GM19023 (cell line): ENCODE data around the gene ITFG1.
"Not testable (repeated sequence)": the region's sequence is repeated elsewhere in the genome, so short reads cannot be mapped to it uniquely, and the experiment has no call there.

Experiments used
- ATAC-seq: cut with Tn5 transposase; IDR thresholded peaks from one replicate; pipeline ENCODE4 v1.9.1; 2021; ENCODE audit warnings: mild to moderate bottlenecking, moderate library complexity; ENCODE audit not compliant: unreplicated experiment

The ITFG1 gene

DNA sequence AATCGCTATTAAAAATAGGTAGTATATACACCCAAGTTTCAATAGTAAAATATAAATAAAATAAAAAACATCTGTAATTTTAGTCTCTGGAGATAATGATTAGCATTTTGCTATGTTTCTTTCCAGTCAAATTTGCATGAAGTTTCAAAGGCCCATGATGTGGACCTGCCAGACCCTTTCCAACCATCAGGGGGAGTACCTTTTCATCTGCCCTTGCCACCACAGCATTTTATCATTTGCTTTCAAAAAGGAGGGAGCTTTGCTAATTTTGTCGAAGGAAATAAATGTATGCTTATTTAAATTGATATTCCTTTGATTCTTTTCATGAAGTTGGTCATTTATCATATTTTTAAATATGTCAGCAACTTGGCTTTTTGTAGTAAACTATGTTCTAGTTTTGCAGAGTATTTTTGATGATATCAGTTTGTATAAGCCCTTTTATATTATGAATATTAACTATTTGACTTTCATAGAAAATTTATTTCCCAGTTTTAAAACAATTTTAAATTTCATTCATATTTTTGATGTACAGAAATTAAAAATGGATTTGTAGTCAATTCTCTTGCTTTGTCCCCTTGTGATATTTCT lies 201.9 kb downstream of the ITFG1 start:
- no peak for ATAC-seq

DNA sequence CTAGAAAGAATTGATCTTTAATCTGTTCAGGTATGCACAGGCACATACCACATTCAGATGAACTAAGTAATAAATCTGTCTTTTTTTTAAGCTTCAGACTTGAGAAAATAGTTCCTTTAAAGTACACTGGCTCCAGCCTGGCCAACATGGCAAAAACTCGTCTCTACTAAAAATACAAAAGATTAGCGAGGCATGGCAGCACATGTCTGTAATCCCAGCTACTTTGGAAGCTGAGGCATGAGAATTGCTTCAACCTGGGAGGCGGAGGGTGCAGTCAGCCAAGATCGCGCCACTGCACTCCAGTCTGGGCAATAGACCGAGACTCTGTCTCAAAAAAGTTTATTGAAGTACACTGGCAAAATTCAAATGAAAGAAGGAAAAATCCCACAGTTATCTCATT lies 206.1 kb downstream of the ITFG1 start:
- ATAC-seq: no peak

DNA sequence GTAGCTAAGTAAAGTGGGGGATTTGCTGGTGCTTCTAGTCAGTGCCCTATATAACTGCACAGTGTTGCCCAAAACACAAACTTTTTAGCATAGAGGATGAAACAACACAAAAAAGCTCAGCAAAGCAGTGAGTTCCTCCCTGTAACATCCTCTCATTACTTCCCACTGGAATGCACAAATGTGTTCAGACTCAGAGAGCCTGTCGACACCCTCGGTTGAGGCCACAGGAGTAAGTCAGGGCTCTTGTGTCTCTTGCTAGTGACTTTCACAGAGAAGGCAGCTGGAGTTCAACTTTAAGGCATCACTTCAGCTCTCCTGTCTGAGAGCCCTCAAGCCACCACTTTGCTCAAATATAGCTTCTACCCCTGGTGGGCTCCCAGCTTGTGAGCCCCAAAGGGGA lies 209.9 kb downstream of the ITFG1 start:
- no peak for ATAC-seq

DNA sequence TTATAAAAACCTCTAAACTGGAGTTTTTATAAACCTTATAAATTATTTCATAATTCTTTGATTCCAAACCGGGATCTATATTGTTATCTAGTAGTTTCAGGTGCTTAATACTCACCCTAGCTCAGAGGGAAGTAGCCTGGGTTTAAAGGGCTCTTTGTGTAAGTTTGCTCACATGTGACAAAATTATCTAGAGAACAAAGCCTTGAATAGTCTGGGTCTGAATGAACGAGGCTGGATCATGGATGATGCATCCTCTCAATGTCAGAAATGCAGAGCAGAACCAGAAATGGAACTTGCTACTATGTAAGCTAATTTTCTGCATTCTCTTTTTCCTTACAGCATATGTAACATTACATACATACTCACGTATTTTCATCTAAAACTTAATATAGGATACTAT lies 213.2 kb downstream of the ITFG1 start:
- no peak for ATAC-seq

DNA sequence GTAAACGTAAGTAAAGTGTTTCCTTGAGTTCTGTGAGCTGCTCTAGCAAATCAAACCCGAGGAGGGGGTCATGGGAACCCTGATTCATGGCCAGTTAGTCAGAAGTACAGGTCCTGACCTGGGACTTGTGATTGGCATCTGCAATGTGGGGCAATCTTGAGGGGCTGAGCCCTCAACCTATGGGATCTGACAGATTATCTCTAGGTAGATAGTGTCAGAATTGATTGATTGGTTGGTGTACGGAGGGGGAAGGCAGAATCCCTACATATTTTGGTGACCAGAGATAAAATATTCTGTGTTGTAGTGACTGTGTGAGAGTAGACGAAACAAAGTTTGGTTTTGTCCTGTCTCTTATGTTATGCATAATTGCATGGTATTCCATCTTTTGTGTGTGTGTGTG lies 216.7 kb downstream of the ITFG1 start:
- no peak for ATAC-seq

DNA sequence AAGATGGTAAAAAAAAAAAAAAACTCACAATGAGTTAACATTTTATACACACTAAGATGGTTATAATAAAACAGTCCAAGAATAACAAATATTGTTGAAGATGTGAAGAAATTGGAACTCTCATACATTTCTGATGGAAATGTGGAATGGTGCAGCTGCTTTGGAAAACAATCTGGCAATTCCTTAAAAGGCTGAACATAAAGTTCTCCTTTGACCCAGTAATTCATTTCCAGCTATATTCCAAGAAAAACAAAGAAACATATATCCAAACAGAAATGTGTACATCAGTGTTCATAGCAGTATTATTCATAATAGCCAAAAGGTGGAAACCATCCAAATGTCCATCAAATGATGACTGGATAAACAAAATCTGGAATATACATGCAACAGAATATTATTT lies 219.8 kb downstream of the ITFG1 start:
- no peak for ATAC-seq

DNA sequence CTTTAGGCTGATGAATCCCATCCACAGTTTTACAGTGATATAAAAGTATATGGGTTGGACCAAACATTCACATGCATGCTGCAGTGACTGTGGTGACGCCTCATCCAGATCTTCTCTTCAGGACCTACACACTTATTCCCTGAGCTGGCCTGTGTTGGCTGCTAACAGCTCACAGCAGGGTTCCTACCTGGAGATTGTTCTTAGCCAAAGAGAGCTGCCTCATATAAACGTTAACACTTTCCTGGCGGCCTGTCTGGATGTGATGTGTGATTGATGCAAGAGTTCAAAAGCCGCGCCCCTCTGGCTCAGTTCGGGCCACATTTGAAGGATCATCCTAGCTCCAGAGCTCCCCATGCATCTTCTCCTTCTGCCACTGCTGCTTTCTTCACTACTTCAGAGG lies 224.1 kb downstream of the ITFG1 start:
- no peak for ATAC-seq

DNA sequence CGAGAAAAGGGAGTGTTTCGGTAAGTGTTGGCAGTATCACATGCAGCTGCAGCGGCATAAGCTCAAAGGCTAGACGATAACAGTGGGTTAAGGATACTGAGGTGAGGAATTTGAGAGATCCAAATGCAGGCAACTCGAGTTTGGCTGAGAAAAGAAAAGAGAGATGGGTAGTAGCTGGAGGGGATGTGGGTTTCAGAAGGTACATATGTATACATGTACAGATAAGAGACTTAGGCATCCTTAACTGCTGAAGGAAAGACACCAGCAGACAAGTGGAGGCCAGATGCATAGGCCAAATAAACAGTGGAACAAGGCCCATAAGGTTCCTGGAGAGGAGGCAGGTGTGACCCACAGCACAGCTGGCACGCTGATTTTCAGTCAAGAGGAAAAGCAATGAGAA lies 230.6 kb downstream of the ITFG1 start:
- ATAC-seq: no peak

DNA sequence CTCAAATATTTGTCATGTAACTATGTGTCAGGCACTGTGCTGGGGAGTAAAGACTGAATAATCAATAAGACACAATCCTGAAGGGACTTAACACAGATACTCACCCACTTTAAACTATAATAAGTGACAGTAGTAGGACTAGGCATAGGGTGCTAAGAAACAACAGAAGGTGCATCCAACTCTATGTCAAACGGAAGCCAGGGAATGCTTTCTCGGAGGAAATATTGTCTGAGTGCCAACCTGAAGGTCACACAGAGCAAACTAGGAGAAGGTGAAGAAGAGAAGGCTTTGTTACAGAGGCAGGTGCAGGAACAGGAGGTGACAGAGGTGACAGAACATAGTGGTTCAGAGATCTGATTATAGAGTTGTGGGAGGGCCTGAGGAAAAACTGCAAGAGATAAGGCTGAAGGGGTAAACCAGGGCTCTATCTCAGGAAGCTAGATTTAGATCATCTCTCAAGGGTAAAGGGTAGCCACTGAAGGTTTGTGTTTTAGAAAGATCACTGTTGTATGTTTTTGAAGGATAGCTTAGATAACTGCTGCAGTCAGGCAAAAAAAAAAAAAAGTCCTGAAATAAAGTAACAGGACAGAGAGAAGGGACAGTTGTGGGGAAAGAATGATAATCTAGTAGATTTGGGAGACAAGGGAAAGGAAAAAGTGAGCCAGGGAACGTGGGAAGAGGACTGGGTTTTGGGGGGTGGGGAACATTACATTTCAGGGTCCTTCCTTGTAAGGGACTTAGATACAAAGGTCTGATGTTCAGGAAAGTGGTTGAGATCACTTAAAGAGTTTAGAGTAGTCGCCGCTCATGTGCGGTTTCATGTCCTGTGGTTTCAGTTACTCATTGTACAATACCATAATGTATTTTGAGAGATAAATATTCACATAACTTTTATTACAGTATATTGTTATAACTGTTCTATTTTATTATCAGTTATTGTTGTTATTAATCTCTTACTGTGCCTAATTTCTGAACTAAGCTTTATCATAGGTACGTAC lies 231.5 kb downstream of the ITFG1 start:
- ATAC-seq: no peak

DNA sequence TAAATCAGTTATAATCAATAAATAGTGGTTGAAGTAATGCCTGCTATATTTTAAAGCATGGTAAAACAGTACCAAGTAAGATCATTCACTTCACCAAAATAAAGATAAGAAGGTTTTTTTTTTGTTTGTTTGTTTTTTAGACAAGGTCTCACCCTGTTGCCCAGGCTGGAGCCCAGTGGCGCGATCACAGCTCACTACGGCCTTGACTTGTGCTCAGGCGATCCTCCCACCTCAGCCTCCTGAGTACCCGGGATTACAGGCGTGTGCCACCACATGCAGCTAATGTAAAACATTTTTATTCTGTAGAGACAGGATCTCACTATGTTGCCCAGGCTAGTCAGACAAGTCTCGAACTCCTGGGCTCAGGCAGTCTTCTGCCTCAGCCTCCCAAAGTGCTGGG lies 232.6 kb downstream of the ITFG1 start:
- ATAC-seq: no peak

DNA sequence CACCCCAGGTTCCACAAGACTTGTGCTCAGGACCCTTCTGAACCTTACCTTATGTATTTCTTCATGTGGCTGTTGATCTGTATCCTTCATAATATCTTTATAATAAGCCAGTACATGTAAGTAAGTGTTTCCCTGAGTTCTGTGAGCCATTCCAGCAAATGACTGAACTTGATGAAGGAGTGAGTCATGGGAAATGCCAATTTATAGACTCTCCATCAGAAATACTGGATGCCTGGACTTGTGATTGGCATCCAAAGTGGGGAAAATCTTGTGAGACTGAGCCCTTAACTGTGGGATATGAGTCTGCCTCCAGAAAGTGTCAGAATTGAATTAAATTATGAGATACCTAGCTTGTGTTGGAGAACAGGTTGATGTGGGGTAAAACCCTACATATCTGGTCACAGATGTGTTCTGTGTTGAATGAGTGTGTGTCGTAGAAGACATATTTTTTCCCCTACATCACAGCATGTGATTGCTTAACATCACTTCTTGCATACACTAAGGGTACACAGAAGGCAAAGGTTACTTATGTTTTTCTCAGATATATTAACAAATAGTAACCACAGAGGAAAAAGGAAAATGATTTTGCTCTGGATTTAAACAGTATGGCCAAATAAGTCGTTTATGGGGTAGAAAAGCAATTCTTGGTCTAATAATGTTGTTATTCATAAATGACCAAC lies 247.0 kb downstream of the ITFG1 start:
- no peak for ATAC-seq

DNA sequence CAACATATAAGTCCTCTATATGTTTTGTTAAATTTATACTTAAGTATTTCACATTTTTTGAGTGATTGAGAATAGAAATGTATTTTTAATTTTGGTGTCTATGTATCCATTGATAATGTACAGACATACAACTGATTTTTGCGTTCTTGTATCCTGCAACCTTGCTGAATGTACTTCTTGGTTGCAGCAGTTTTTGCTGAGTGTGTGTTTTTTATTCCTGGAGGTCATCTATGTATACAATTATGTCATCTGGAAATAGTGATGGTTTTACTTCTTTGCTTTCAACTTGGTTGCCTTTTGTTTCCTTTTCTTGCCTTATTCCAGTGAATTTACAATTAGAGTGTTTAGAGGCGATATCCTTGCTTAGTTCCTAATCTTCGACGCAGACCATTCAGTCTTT lies 249.6 kb downstream of the ITFG1 start:
- ATAC-seq: no peak

DNA sequence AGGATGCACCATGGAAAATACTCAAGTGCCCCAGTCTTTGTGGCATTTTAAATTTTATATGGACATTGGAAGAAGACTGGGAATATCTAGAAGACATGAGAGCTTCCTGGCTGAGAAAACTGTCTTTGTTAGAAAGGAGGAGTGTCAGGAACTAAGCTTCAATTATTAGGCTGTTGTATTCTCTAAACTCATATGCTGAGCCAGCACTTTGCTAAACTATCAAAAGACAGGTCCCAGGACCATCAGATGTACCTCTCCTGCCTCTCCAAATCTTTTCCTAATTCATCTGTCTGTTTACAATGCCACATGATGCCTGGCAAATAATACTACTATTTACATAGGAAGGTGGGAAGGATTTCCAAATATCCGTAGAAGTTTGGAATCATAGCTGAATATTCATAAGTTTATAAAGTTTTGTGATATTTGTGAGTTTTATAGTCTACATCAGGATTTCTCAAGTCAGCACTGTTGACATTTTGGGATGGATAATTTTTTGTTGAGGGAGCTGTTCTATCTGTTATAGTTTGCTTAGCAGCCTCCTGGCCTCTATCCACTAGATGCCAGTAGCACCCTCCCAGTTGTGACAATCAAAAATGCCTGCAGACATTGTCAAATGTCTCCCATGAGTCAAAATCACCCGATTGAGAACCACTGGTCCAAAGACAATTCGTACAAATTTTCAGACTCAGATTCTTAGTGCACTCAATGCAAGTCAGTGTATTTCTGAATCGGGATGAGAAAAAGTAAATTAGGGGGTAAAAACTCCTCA lies 255.9 kb downstream of the ITFG1 start:
- no peak for ATAC-seq

DNA sequence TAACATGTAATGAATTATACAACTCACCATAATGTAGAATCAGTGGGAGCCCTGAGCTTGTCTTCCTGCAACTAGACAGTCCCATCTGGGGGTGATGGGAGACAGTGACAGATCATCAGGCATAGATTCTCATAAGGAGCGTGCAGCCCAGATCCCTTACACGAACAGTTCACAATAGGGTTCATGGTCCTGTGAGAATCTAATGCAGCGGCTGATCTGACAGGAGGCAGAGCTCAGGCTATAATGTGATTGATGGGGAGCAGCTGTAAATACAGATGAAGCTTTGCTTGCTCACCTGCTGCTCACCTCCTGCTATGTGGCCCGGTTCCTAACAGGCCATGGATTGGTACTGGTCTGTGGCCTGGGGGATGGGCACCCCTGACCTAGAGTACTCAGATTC lies 257.4 kb downstream of the ITFG1 start:
- not testable (repeated sequence) for ATAC-seq

DNA sequence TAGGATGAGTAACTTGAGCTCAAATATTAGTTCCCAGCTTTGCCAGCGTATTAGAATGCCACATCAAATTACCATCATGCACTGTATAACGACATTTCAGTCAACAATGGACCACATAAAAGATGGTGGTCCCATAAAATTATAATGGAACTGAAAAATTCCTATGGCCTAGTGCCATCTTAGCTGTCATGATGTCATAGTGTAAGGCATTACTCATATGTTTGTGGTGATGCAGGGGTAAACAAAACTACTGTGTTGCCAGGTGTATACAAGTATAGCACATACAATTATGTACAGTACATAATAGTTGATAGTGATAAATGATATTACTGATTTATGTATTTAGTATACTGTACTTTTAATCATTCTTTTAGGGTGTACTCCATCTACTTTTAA lies 262.7 kb downstream of the ITFG1 start:
- no peak for ATAC-seq

DNA sequence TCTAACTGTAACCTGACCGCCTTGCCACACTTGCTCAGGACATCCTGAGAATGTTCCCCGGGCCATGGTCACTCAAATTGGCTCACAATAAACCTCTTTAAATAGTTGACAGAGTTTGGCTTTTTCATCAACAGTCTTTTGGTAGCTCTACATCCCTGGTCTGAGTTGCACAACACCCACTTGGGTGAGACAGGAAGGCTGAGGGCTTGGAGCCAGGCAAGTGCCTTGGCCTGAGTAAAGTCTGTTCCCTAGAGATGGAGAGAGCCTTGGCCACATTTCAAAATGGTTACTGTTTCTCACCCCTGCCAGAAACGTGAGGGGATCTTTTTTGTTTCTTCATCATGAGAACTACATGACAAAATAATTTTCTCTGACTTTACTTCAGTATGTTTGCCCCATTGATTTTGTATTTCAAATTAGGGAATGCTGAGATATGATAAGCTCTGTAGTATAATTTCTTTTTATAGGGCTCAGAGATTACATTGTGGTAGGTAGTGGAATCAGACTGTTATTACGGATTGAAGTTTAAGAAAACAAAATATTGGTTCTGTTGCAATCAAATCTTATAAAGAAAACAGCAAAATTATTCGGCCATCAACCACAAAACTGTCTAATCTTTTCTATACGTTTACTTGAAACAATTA lies 263.2 kb downstream of the ITFG1 start:
- ATAC-seq: no peak

DNA sequence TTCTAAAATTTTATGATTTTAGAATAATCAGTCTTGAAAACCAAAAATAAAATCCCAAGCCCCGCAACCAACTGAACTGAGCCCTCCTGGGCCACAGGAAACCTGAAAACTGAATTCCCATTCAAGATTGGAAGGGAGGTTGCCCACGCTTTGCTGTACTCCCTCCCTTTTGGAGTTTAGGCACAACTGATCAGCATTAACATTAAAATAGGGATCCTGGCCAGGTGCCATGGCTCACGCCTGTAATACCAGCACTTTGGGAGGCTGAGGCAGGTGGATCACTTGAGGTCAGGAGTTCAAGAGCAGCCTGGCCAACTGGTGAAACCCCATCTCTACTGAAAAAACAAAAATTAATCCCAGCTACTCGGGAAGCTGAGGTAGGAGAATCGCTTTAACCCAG lies 264.4 kb downstream of the ITFG1 start:
- no peak for ATAC-seq

DNA sequence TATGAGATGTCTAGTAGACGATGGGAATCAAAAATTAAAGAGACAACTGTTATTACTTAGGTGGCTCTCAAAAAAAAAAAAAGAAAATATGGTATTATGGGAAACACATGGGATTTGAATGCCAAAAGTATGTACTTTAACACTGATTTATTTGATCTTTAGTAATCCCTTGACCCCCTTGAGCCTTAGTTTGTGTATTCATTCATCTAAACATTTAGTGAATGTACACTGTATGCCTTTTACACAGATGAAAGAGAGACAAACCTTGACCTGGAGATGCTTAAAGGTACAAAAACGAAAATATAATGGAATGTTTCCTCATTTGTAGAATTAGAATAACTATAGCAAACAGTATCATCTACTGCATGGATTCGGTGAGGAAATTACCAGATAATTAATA lies 278.5 kb downstream of the ITFG1 start:
- no peak for ATAC-seq

DNA sequence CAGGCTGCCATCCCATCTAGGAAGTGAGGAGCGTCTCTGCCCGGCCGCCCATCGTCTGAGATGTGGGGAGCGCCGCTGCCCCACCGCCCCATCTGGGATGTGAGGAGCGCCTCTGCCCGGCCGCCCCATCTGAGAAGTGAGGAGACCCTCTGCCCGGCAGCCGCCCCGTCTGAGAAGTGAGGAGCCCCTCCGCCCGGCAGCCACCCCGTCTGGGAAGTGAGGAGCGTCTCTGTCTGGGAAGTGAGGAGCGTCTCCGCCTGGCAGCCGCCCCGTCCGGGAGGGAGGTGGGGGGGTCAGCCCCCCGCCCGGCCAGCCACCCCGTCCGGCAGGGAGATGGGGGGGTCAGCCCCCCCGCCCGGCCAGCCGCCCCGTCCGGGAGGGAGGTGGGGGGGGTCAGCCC lies 279.8 kb downstream of the ITFG1 start:
- not testable (repeated sequence) for ATAC-seq

DNA sequence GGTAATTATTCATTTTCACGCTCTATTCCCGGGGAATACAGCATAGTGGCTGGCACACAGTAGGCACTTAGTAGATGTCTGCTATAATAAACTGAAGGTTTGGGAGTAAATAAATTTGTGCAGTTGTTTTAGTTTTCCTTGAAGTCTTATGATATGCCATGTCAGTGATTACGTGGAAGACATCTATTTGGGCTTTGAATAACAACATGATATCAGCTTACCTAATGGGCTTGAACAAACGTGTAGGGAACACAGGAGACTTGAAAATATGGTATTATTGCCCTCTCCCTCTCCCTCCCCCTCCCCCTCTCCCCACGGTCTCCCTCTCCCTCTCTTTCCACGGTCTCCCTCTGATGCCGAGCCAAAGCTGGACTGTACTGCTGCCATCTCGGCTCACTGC lies 280.8 kb downstream of the ITFG1 start:
- ATAC-seq: no peak

DNA sequence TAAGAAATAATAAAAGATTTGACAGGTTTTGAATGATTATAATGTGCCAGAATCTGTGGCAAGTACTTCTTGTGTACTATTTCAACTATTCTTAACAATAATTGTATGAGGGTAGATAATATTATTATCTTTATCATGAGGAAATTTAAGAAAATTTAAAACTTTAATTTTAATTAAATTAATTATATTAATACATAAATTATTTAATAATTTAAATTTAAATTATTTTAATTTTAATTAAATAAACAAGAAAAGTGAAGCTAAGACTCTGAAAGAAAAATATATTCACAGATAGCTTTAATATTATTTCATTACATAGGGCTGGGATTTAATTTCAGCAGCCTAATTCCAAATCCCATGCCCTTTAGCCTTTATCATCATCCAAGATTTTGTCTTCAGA lies 285.7 kb downstream of the ITFG1 start:
- no peak for ATAC-seq
